K562 (cell line): ENCODE data around the gene TBX3. TPM values are rescaled to one million over a fixed set of nuclear protein-coding genes. Genes with fewer than 3 reads are reported as not detected.

Source experiments
- ATAC-seq: fragments of 200-7000 bp; cut with Tn5 transposase; 3 replicates; pipeline ENCODE4 v1.9.1; 2020; ENCODE audit warnings: moderate library complexity
- BruUV-seq: library from RNA; stranded (reverse); fragments of 400-500 nt; replicated peaks from 2 replicates; lab custom pipeline; 2021; lab: Mats Ljungman, UMichigan
- CTCF ChIA-PET: fragments of 300-600 bp; formaldehyde crosslinking; extraction: SDS; loops from one replicate; lab custom pipeline; 2021; ENCODE audit warnings: low intra/inter-chr PET ratio; lab: Yijun Ruan, JAX
- POLR2A ChIA-PET: fragments of 300-600, 350-650 bp; sonication (Branson Sonifier 250); formaldehyde crosslinking; extraction: SDS; loops from one replicate; lab custom pipeline; 2021; ENCODE audit warnings: antibody characterized with exemption, inconsistent platforms; lab: Yijun Ruan, JAX
- DNase-seq, 4 experiments: peaks; one replicate each; pipeline versions ENCODE4 v3.0.0 to v3.0.0-alpha.2; 2011 to 2018; ENCODE audit warnings: low spot score in 3 of 4, mixed read lengths in 3 of 4; ENCODE audit errors: extremely low read depth in 1 of 4
- FAIRE-seq: peaks from 2 replicates; lab custom pipeline; 2011; peaks lifted over from hg19 to GRCh38; lab: Jason Lieb, UNC
- H2AFZ ChIP-seq: 2 replicates; pipeline ENCODE4 v1.6.0; 2011; ENCODE audit warnings: low read depth, low read length, control low read depth, inconsistent platforms
- H3K27ac ChIP-seq: fragments of 200-600 bp; 3 replicates; pipeline ENCODE4 v1.8.0; 2011; ENCODE audit warnings: low read depth, mild to moderate bottlenecking, control low read depth, inconsistent platforms, low read length, moderate library complexity, mixed read lengths; ENCODE audit errors: extremely low read depth
- H3K27me3 ChIP-seq, 2 experiments: fragments of 300-600 bp in 1 of 2; 2 replicates in 1 of 2; 3 replicates in 1 of 2; pipeline versions ENCODE4 v1.6.0 to v1.8.0; 2011; ENCODE audit warnings: inconsistent platforms in 2 of 2, low read length in 2 of 2, mild to moderate bottlenecking in 1 of 2, mixed read lengths in 1 of 2, moderate library complexity in 1 of 2; ENCODE audit not compliant: control insufficient read depth in 2 of 2, insufficient read depth in 2 of 2
- H3K36me3 ChIP-seq: fragments of 300-600 bp; 3 replicates; pipeline ENCODE4 v1.8.0; 2011; ENCODE audit warnings: mild to moderate bottlenecking, low read length, inconsistent platforms; ENCODE audit not compliant: control insufficient read depth, insufficient read depth
- H3K4me1 ChIP-seq, 2 experiments: fragments of 200-600 bp in 1 of 2; replicated peaks in 1 of 2; 2 replicates in 1 of 2; 3 replicates in 1 of 2; pipeline versions ENCODE4 v1.5.1 to v1.8.0; 2011; ENCODE audit warnings: inconsistent platforms in 2 of 2, low read length in 2 of 2, mild to moderate bottlenecking in 1 of 2, mixed read lengths in 1 of 2, moderate library complexity in 1 of 2; ENCODE audit not compliant: control insufficient read depth in 2 of 2, insufficient read depth in 2 of 2
- H3K4me2 ChIP-seq: 2 replicates; pipeline ENCODE4 v1.6.1; 2011; ENCODE audit warnings: low read length, control low read depth, inconsistent platforms, mixed read lengths; ENCODE audit not compliant: insufficient read depth
- H3K4me3 ChIP-seq: fragments of 200-600 bp; sonication (generic), shearing (Covaris generic); 2 replicates; pipeline ENCODE4 v1.5.1; 2016; ENCODE audit warnings: control low read depth, inconsistent platforms
- H3K79me2 ChIP-seq: fragments of 200-600 bp; 3 replicates; pipeline ENCODE4 v1.8.0; 2011; ENCODE audit warnings: low read length, inconsistent platforms; ENCODE audit not compliant: control insufficient read depth, insufficient read depth
- H3K9ac ChIP-seq, 2 experiments: 2 replicates each; pipeline versions ENCODE4 v1.6.0 to v1.6.1; 2011; ENCODE audit warnings: low read depth in 2 of 2, low read length in 2 of 2, control low read depth in 1 of 2, inconsistent platforms in 1 of 2, mild to moderate bottlenecking in 1 of 2, mixed read lengths in 1 of 2; ENCODE audit not compliant: insufficient read depth in 1 of 2
- H3K9me1 ChIP-seq: one replicate; pipeline ENCODE4 v1.6.0; 2011; ENCODE audit warnings: inconsistent platforms, mild to moderate bottlenecking, low read length, moderate library complexity; ENCODE audit not compliant: control insufficient read depth, insufficient read depth
- H3K9me3 ChIP-seq: replicated peaks from 2 replicates; pipeline ENCODE4 v1.5.1; 2011; ENCODE audit warnings: low read depth, low read length, inconsistent platforms; ENCODE audit not compliant: control insufficient read depth, insufficient read depth
- H4K20me1 ChIP-seq: replicated peaks from 2 replicates; pipeline ENCODE4 v1.6.1; 2011; ENCODE audit warnings: low read length, inconsistent platforms, mixed read lengths; ENCODE audit not compliant: control insufficient read depth, insufficient read depth
- HMG20A ChIP-seq: fragments of 450-650 bp; formaldehyde crosslinking; conservative IDR thresholded peaks from 2 replicates; pipeline ENCODE4 v1.4.0; 2020; ENCODE audit warnings: mild to moderate bottlenecking, mixed read lengths
- MYC ChIP-seq, 2 experiments: fragments of 250-450 bp in 1 of 2; sonication (Bioruptor Pico) in 1 of 2; IDR thresholded peaks; 2 replicates each; pipeline versions ENCODE4 v1.5.1 to v1.6.1; 2012 to 2021; ENCODE audit warnings: low read depth in 2 of 2, borderline replicate concordance in 1 of 2, improper control_type of control experiment in 1 of 2, low read length in 1 of 2, mild to moderate bottlenecking in 1 of 2, moderate library complexity in 1 of 2
- RB1 ChIP-seq: fragments of 450-650 bp; IDR thresholded peaks from 2 replicates; pipeline ENCODE4 v1.6.1; 2017; ENCODE audit warnings: low read depth, mild to moderate bottlenecking
- SMAD4 ChIP-seq: fragments of 250-450 bp; sonication (Bioruptor Pico); conservative IDR thresholded peaks from 2 replicates; pipeline ENCODE4 v1.8.0; 2021; ENCODE audit warnings: inconsistent platforms, mild to moderate bottlenecking, moderate library complexity
- SPI1 ChIP-seq: IDR thresholded peaks from 2 replicates; pipeline ENCODE4 v1.6.1; 2011; ENCODE audit warnings: low read depth, low read length, control low read depth, borderline replicate concordance
- TSC22D4 ChIP-seq: fragments of 450-650 bp; IDR thresholded peaks from 2 replicates; pipeline ENCODE4 v1.6.1; 2016; ENCODE audit warnings: missing genetic modification characterization, missing biosample characterization, control low read depth
- ZNF717 ChIP-seq: fragments of 250-450 bp; sonication (Bioruptor Pico); IDR thresholded peaks from 2 replicates; pipeline ENCODE4 v1.5.0; 2021
- WGBS: fragments of 100-300 bp; shearing (Covaris generic); methylation state at CpG from one replicate; pipeline ENCODE4 v1.1.6; 2016; ENCODE audit warnings: low coverage, mixed read lengths; ENCODE audit not compliant: insufficient coverage; ENCODE audit errors: missing lambda C conversion rate; 5-methylcytosine and 5-hydroxymethylcytosine counted together
- in situ Hi-C: fragments of 300-500 bp; cut with MboI; formaldehyde crosslinking; loops from 4 replicates; pipeline ENCODE4 v1.15.0; 2018; ENCODE audit warnings: inconsistent platforms, mixed read lengths
- intact Hi-C: fragments of 100-400 bp; cut with micrococcal nuclease; formaldehyde crosslinking; loops from 2 replicates; pipeline ENCODE4 v1.14.2; 2022
- polyA plus RNA-seq, 8 experiments: library from polyadenylated mRNA; depleted of rRNA in 4 of 8; stranded (reverse) in 5 of 8; unstranded in 3 of 8; fragments of >200 nt; fragmentation: Nextera tagmentation in 2 of 8; fragmentation: Illumina TruSeq in 1 of 8; extraction: Ambion mirVana in 2 of 8; extraction: Trizol in 1 of 8; gene quantifications; 2 replicates each; pipeline versions ENCODE4 v1.2.1 to v1.2.3, GENCODE V29; 2011 to 2014; ENCODE audit warnings: inconsistent platforms in 1 of 8, missing spikeins in 1 of 8
- total RNA-seq, 7 experiments: library from RNA; depleted of rRNA in 6 of 7; stranded (reverse); fragments of >200 nt in 6 of 7; fragmentation: Illumina TruSeq in 2 of 7; extraction: Trizol in 2 of 7; gene quantifications; 2 replicates each; pipeline versions ENCODE4 v1.2.1 to v1.2.3, GENCODE V29; 2011 to 2021; ENCODE audit warnings: low replicate concordance in 1 of 7
- TF ChIP-seq, protein P1 (sequence below): fragments of 450-650 bp; formaldehyde crosslinking; IDR thresholded peaks from 2 replicates; pipeline ENCODE4 v1.4.0; 2020; ENCODE audit warnings: mild to moderate bottlenecking, moderate library complexity
- TF ChIP-seq, protein P2 (sequence below), 2 experiments: fragments of 450-650 bp; formaldehyde crosslinking in 1 of 2; IDR thresholded peaks; 2 replicates each; pipeline versions ENCODE4 v1.4.0 to v1.6.1; 2014 to 2020; ENCODE audit warnings: mild to moderate bottlenecking in 2 of 2, borderline replicate concordance in 1 of 2, low read depth in 1 of 2

Gene TBX3
- total and polyA plus RNA-seq, 9 of the 15 experiments (the other 6 are each of a cell fraction or from before 2014, with no cell fraction given): 0.03 to 0.60 (median 0.19) TPM

DNA sequence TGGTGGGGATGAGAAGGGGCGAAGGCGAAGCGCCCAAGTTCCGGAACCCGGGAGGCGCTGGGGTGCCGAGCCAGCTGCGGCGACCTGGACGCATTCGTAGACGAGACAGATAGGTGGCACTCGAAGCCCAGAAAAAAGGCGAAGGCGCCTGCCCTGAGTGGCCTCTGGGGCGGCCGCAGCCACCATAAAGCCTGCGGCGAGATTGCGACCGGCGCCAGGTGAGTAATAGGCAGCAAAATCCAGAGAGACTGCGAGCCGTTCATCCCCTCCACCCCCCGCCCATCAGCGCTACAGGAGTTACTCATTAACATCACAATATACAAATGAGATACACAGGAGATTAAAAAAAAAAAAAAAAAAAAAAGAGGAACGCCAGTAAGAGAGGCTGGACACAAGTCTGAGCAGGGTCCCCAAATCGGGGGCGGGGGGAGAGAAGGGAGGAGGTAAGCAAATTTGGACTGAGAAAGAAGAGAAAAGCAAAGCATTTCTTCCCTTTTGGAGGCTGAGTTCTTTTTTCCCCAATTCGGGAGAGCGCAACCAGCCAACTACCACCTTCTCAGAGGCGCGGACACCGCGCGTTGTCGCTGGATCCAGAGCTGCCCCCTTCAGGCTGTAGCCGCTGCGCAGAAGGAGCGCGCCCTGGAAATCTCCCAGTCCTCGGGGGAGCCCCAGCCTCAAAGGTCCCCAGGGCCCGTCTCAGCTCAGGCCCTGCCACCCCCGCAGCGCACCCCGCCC, 15.7 kb downstream of the TBX3 start:
- FAIRE-seq (no peak), ATAC-seq (peak; percentile 94), DNase-seq (peak; percentile 41 to 75 (median 59))
- Histone ChIP-seq H3K79me2 (no peaks in the 10 kb centered on the region), H3K4me1 (peaks cover 0 to 17% of the 10 kb centered on the region in 2 experiments; a peak in 2 of 5 replicates), H3K9me1 (no peaks in the 10 kb centered on the region), H3K9ac (no peak overlapping the region), H3K27me3 (peaks cover 30 to 48% of the 10 kb centered on the region in 2 experiments), H3K4me2 (no peak overlapping the region), H3K27ac (no peak overlapping the region), H3K36me3 (no peaks in the 10 kb centered on the region), H3K9me3 (no peaks in the 10 kb centered on the region), H3K4me3 (no peak overlapping the region), H2AFZ (no peak overlapping the region), H4K20me1 (no peaks in the 10 kb centered on the region)
- ChIA-PET CTCF (interaction anchor here (0.7 to 1.2 kb wide), 4 partner anchors 12 to 1085 kb away, joined by 3 to 5 read pairs (median 3); no protein-coding TSS in a partner anchor), POLR2A (interaction anchor here (0.6 to 1.0 kb wide), 3 partner anchors 242 to 1250 kb away, joined by 3 read pairs; no protein-coding TSS in a partner anchor)
- 7% methylated on average over 17 of the region's 46 CpGs for WGBS
- in situ Hi-C loops: no loop called here
- BruUV-seq: no TSS peak
- intact Hi-C loops: loop anchor here (10.0 kb wide), 2 partner anchors 966 to 1276 kb away; no protein-coding TSS in a partner anchor
- TF ChIP-seq, protein P1, sequence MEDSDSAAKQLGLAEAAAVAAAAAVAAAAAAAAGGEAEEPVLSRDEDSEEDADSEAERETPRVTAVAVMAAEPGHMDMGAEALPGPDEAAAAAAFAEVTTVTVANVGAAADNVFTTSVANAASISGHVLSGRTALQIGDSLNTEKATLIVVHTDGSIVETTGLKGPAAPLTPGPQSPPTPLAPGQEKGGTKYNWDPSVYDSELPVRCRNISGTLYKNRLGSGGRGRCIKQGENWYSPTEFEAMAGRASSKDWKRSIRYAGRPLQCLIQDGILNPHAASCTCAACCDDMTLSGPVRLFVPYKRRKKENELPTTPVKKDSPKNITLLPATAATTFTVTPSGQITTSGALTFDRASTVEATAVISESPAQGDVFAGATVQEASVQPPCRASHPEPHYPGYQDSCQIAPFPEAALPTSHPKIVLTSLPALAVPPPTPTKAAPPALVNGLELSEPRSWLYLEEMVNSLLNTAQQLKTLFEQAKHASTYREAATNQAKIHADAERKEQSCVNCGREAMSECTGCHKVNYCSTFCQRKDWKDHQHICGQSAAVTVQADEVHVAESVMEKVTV (CRISPR knock-in tag): peak; percentile 29; the same call in 1 of the 2 replicates
- TF ChIP-seq, protein P2, sequence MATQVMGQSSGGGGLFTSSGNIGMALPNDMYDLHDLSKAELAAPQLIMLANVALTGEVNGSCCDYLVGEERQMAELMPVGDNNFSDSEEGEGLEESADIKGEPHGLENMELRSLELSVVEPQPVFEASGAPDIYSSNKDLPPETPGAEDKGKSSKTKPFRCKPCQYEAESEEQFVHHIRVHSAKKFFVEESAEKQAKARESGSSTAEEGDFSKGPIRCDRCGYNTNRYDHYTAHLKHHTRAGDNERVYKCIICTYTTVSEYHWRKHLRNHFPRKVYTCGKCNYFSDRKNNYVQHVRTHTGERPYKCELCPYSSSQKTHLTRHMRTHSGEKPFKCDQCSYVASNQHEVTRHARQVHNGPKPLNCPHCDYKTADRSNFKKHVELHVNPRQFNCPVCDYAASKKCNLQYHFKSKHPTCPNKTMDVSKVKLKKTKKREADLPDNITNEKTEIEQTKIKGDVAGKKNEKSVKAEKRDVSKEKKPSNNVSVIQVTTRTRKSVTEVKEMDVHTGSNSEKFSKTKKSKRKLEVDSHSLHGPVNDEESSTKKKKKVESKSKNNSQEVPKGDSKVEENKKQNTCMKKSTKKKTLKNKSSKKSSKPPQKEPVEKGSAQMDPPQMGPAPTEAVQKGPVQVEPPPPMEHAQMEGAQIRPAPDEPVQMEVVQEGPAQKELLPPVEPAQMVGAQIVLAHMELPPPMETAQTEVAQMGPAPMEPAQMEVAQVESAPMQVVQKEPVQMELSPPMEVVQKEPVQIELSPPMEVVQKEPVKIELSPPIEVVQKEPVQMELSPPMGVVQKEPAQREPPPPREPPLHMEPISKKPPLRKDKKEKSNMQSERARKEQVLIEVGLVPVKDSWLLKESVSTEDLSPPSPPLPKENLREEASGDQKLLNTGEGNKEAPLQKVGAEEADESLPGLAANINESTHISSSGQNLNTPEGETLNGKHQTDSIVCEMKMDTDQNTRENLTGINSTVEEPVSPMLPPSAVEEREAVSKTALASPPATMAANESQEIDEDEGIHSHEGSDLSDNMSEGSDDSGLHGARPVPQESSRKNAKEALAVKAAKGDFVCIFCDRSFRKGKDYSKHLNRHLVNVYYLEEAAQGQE (IDR thresholded peaks at IDR 0.05; ENCODE audit: borderline replicate concordance): peak; percentile 53; the same call in 1 of the 2 replicates
- TF ChIP-seq, protein P2 (CRISPR knock-in tag; IDR thresholded peaks at IDR 0.05; ENCODE audit: low read depth): no peak
- no peak for TF ChIP-seq SPI1
- TF ChIP-seq SMAD4 (CRISPR knock-in tag): no peak
- no peak for TF ChIP-seq MYC (IDR thresholded peaks at IDR 0.05; ENCODE audit: low read depth, low read length)
- no peak for TF ChIP-seq MYC (CRISPR knock-in tag; IDR thresholded peaks at IDR 0.05; ENCODE audit: borderline replicate concordance, low read depth)
- TF ChIP-seq HMG20A (CRISPR knock-in tag): no peak
- TF ChIP-seq ZNF717 (CRISPR knock-in tag): no peak
- no peak for TF ChIP-seq TSC22D4
- TF ChIP-seq RB1: 0 out of 2 replicates have a peak, but pooled peaks have one; percentile 21
